Measurements from ENCODE around the gene SPTLC2.

DNA sequence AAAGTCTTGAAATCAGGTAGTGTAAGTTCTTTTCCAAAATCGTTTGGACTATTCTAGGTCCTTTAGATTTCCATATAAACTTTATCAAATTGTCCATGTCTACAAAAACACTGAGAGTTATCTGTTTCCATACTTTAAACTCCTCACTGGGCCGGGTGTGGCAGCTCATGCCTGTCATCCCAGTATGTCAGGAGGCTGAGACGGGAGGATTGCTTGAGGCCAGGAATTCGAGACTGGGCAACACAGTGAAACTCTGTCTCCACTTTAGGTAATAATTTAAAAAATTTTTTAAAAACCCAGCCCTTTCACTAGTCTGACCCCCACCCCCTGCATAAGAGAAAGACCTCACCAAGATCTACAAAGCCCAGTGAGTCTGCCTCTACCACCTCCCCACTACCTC is 111.4 kb downstream of the SPTLC2 start:
- TF ChIP-seq EZH2 (IDR thresholded peaks at IDR 0.05; ENCODE audit: low read length, missing control alignments) = no peak
- TF ChIP-seq, protein P1, sequence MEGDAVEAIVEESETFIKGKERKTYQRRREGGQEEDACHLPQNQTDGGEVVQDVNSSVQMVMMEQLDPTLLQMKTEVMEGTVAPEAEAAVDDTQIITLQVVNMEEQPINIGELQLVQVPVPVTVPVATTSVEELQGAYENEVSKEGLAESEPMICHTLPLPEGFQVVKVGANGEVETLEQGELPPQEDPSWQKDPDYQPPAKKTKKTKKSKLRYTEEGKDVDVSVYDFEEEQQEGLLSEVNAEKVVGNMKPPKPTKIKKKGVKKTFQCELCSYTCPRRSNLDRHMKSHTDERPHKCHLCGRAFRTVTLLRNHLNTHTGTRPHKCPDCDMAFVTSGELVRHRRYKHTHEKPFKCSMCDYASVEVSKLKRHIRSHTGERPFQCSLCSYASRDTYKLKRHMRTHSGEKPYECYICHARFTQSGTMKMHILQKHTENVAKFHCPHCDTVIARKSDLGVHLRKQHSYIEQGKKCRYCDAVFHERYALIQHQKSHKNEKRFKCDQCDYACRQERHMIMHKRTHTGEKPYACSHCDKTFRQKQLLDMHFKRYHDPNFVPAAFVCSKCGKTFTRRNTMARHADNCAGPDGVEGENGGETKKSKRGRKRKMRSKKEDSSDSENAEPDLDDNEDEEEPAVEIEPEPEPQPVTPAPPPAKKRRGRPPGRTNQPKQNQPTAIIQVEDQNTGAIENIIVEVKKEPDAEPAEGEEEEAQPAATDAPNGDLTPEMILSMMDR (conservative IDR thresholded peaks at IDR 0.05 in 1 of 2, IDR thresholded peaks at IDR 0.05 in 1 of 2; ENCODE audit: low read depth in 1 of 2, low read length in 2 of 2) = no peak

All from fibroblast of lung (primary cell).